Activated CD4-positive, alpha-beta memory T cell treated with anti-CD3 and anti-CD28 coated beads for 36 hours (primary cell): ENCODE data around the gene SLC48A1. TPM values are rescaled to one million over a fixed set of nuclear protein-coding genes. Genes with fewer than 3 reads are reported as not detected.
A peak's percentile ranks its signal among the peaks of the same experiment; 100 is the strongest.

Experiments
- CTCF ChIA-PET: fragments of 350-600 bp; sonication (Branson Sonifier 250); formaldehyde crosslinking; loops from one replicate; lab custom pipeline; 2021; ENCODE audit warnings: antibody characterized with exemption, inconsistent platforms; lab: Charles Lee
- POLR2A ChIA-PET: fragments of 350-600 bp; sonication (Branson Sonifier 250); formaldehyde crosslinking; loops from one replicate; lab custom pipeline; 2021; ENCODE audit warnings: antibody characterized with exemption; lab: Charles Lee
- DNase-seq: peaks from one replicate; pipeline ENCODE4 v3.0.0-alpha.2; 2020
- H3K27ac Mint-ChIP-seq: one replicate; pipeline ENCODE4 v1.8.0; 2021; ENCODE audit warnings: mixed read lengths
- H3K27me3 Mint-ChIP-seq: one replicate; pipeline ENCODE4 v1.8.0; 2021; ENCODE audit warnings: mixed read lengths
- H3K36me3 Mint-ChIP-seq: one replicate; pipeline ENCODE4 v1.8.0; 2021; ENCODE audit warnings: mixed read lengths
- H3K4me1 Mint-ChIP-seq: one replicate; pipeline ENCODE4 v1.8.0; 2021; ENCODE audit warnings: low read depth, mixed read lengths
- H3K4me3 Mint-ChIP-seq: one replicate; pipeline ENCODE4 v1.8.0; 2021; ENCODE audit warnings: mild to moderate bottlenecking, mixed read lengths
- H3K9me3 Mint-ChIP-seq: one replicate; pipeline ENCODE4 v1.8.0; 2021; ENCODE audit warnings: mixed read lengths
- intact Hi-C: fragments of 100-400 bp; cut with micrococcal nuclease; formaldehyde crosslinking; loops from one replicate; pipeline ENCODE4 v1.15.1; 2023
- total RNA-seq, 2 experiments: library from RNA; stranded (reverse); gene quantifications; one replicate each; pipeline ENCODE4 v1.2.3, GENCODE V29; 2021

Gene SLC48A1
- total RNA-seq, 2 experiments from 2014 or later, result 13.7 to 16.2 TPM

GRCh38 chr12:47786662-47787280 lies 13.7 kb downstream of the SLC48A1 start:
- H3K36me3 Mint-ChIP-seq, result peaks cover 59% of the 10 kb centered on the region
- CTCF ChIA-PET, result interaction anchor here (0.9 to 3.5 kb wide), 6 partner anchors 8 to 52 kb away, joined by 3 to 26 read pairs (median 5); partner anchors contain the start of gene SLC48A1
- H3K4me3 Mint-ChIP-seq, result no peak overlapping the region
- no peaks in the 10 kb centered on the region for H3K9me3 Mint-ChIP-seq
- intact Hi-C loops, result no loop called here
- DNase-seq, result no peak
- POLR2A ChIA-PET, result interaction anchor here (1.3 kb wide), 1 partner anchor 21 kb away, joined by 8 read pairs; no protein-coding TSS in a partner anchor
- H3K27ac Mint-ChIP-seq, result peak overlapping the region; percentile 80
- H3K4me1 Mint-ChIP-seq, result peaks cover 32% of the 10 kb centered on the region
- no peaks in the 10 kb centered on the region for H3K27me3 Mint-ChIP-seq

GRCh38 chr12:47787596-47788319 lies 14.7 kb downstream of the SLC48A1 start:
- Mint-ChIP-seq H3K36me3 (peaks cover 67% of the 10 kb centered on the region), H3K4me1 (peaks cover 32% of the 10 kb centered on the region), H3K4me3 (no peak overlapping the region), H3K9me3 (no peaks in the 10 kb centered on the region), H3K27me3 (no peaks in the 10 kb centered on the region), H3K27ac (peak overlapping the region; percentile 80)
- CTCF ChIA-PET, result interaction anchor here (0.9 to 3.7 kb wide), 6 partner anchors 9 to 51 kb away, joined by 3 to 26 read pairs (median 11); no protein-coding TSS in a partner anchor
- POLR2A ChIA-PET, result interaction anchor here (0.8 to 1.9 kb wide), 3 partner anchors 10 to 20 kb away, joined by 3 to 4 read pairs (median 4); no protein-coding TSS in a partner anchor
- DNase-seq, result no peak
- intact Hi-C loops, result no loop called here

GRCh38 chr12:47789141-47789540 lies 16.1 kb downstream of the SLC48A1 start:
- Mint-ChIP-seq H3K9me3 (no peaks in the 10 kb centered on the region), H3K4me1 (peaks cover 32% of the 10 kb centered on the region), H3K4me3 (no peak overlapping the region), H3K27ac (peak overlapping the region; percentile 45), H3K36me3 (peaks cover 77% of the 10 kb centered on the region), H3K27me3 (no peaks in the 10 kb centered on the region)
- CTCF ChIA-PET, result interaction anchor here (1.1 to 6.1 kb wide), 6 partner anchors 9 to 49 kb away, joined by 4 to 28 read pairs (median 9); partner anchors contain the start of gene SLC48A1
- no peak for DNase-seq
- intact Hi-C loops, result no loop called here
- POLR2A ChIA-PET, result interaction anchor here (1.9 kb wide), 1 partner anchor 10 kb away, joined by 4 read pairs; no protein-coding TSS in a partner anchor

DNA sequence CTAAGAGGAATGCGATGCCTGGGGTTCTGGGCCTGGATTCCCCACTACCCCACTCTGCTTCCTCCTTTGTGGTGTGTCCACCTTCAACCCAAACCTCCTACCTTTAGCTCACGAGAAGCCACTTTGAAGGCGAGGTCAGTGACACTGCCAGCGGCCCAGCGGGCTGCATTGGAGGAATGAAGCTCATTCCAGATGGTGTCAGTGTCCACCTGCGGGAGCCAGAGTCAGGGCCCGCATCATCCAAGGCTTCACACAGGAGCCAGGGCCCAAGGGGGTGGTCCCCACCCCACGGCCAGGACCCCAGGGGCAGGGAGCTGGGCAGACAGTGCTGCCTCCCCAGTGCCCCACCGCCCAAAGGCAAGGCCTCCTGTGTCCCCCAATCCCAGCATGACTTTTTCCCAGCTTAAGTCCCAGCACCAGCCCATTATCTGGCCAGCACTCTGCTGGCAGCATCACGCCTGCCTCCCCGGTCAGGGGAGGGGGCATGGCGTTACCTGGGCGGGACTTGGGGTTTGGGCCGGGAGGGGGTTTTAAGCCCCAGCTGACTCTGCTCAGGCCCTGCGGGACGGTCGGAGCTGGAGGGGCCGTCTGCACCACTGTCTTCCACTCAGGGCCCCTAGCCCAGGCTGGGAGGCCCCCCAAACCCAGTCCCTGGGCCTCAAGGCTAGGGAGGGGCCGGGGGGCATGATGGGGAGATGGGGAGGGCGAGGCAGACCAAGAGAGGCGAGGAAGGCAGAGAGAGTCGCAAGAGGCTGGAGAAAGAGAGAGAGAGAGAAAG lies 16.9 kb downstream of the SLC48A1 start:
- no peak for DNase-seq
- intact Hi-C loops, result no loop called here
- POLR2A ChIA-PET, result interaction anchor here (0.7 kb wide), 1 partner anchor 100 kb away, joined by 3 read pairs; no protein-coding TSS in a partner anchor

GRCh38 chr12:47790676-47791350 lies 17.8 kb downstream of the SLC48A1 start:
- Mint-ChIP-seq H3K27ac (no peak overlapping the region), H3K4me3 (no peak overlapping the region), H3K36me3 (peaks cover 70% of the 10 kb centered on the region), H3K4me1 (peaks cover 29% of the 10 kb centered on the region), H3K27me3 (no peaks in the 10 kb centered on the region), H3K9me3 (no peaks in the 10 kb centered on the region)
- intact Hi-C loops, result no loop called here
- ChIA-PET CTCF (interaction anchor here (1.0 to 6.1 kb wide), 7 partner anchors 11 to 48 kb away, joined by 4 to 28 read pairs (median 5); no protein-coding TSS in a partner anchor), POLR2A (no interaction called here)
- DNase-seq, result no peak

More for the DNA sequence above, 16.9 kb downstream of the SLC48A1 start:
- no peak overlapping the region for H3K4me3 Mint-ChIP-seq
- no peaks in the 10 kb centered on the region for H3K27me3 Mint-ChIP-seq
- peaks cover 73% of the 10 kb centered on the region for H3K36me3 Mint-ChIP-seq
- H3K9me3 Mint-ChIP-seq, result no peaks in the 10 kb centered on the region
- CTCF ChIA-PET, result interaction anchor here (0.6 to 6.1 kb wide), 5 partner anchors 10 to 48 kb away, joined by 3 to 28 read pairs (median 9); no protein-coding TSS in a partner anchor
- H3K4me1 Mint-ChIP-seq, result peaks cover 32% of the 10 kb centered on the region
- no peak overlapping the region for H3K27ac Mint-ChIP-seq

GRCh38 chr12:47791351-47791746 lies 18.3 kb downstream of the SLC48A1 start:
- ChIA-PET POLR2A (no interaction called here), CTCF (interaction anchor here (1.0 to 6.1 kb wide), 5 partner anchors 11 to 49 kb away, joined by 4 to 28 read pairs (median 4); no protein-coding TSS in a partner anchor)
- Mint-ChIP-seq H3K27ac (no peak overlapping the region), H3K36me3 (peaks cover 68% of the 10 kb centered on the region), H3K27me3 (no peaks in the 10 kb centered on the region), H3K9me3 (no peaks in the 10 kb centered on the region), H3K4me3 (no peak overlapping the region), H3K4me1 (peaks cover 24% of the 10 kb centered on the region)
- intact Hi-C loops, result no loop called here
- no peak for DNase-seq

DNA sequence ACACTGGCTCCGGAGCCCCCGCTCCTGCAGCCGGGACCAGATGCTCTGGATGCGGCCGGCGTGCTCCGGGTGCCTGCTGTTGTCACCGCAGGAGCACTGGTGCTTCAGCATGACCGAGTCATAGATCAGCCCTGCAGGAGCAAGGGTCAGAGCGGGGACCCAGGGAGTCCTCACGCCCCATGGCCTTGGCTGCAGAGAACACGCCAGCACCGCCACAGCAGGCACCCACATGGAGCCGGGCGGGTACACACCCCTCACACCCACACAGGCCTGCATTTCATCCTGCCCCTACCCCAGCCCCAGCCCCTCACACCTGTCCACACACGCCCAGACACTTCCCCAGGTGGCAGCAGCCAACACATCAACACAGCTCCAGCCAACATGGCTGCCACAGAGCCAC lies 18.8 kb downstream of the SLC48A1 start:
- Mint-ChIP-seq H3K4me1 (peaks cover 19% of the 10 kb centered on the region), H3K4me3 (no peak overlapping the region), H3K27me3 (no peaks in the 10 kb centered on the region), H3K36me3 (peaks cover 62% of the 10 kb centered on the region), H3K9me3 (no peaks in the 10 kb centered on the region), H3K27ac (peak overlapping the region; percentile 38)
- intact Hi-C loops, result no loop called here
- CTCF ChIA-PET, result interaction anchor here (1.6 to 6.1 kb wide), 4 partner anchors 12 to 49 kb away, joined by 4 to 28 read pairs (median 19); no protein-coding TSS in a partner anchor
- POLR2A ChIA-PET, result interaction anchor here (1.3 kb wide), 1 partner anchor 12 kb away, joined by 3 read pairs; no protein-coding TSS in a partner anchor
- no peak for DNase-seq

DNA sequence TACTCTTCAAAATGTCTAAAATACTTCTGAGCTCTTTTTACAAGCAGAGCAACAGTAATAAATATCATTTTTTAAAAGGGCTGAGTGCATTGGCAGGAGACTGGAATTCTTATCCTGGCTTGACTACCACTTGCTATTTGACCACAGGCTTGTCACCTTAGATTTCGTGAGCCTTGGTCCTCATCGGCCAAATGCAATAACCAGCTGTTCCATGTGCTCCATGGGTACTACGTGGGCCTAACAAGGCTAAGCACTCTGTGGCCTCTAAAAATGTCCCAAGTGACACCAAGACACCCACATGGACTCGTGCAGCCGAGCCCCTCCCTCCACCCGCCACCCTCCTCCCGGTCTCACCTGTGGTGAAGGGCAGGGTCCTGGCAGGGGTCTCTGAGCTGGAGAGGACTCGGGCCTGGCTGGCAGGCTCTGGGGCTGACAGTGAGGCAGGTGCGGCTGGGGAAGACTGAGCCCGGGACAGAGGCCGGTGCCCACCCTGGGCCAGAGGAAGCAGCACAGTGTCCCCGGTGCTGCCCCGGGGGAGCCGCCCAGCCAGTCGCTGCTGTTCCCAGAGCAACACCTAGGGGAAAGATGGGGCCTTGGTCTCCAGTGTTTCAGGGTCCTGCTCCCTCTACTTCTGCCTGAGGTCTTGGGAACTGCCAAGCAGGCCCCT lies 20.1 kb downstream of the SLC48A1 start:
- Mint-ChIP-seq H3K27ac (no peak overlapping the region), H3K4me3 (no peak overlapping the region), H3K9me3 (no peaks in the 10 kb centered on the region), H3K36me3 (peaks cover 58% of the 10 kb centered on the region), H3K4me1 (peaks cover 6% of the 10 kb centered on the region), H3K27me3 (no peaks in the 10 kb centered on the region)
- intact Hi-C loops, result no loop called here
- no peak for DNase-seq
- POLR2A ChIA-PET, result interaction anchor here (1.1 to 1.3 kb wide), 2 partner anchors 11 to 15 kb away, joined by 3 to 4 read pairs; no protein-coding TSS in a partner anchor
- CTCF ChIA-PET, result interaction anchor here (1.7 to 6.1 kb wide), 2 partner anchors 13 to 45 kb away, joined by 13 to 28 read pairs; no protein-coding TSS in a partner anchor

- intact Hi-C loops, result no loop called here
- no peak overlapping the region for H3K27ac Mint-ChIP-seq
- no peak overlapping the region for H3K4me3 Mint-ChIP-seq
- no peaks in the 10 kb centered on the region for H3K4me1 Mint-ChIP-seq
- POLR2A ChIA-PET, result interaction anchor here (1.2 to 1.9 kb wide), 2 partner anchors 10 to 14 kb away, joined by 3 to 5 read pairs; no protein-coding TSS in a partner anchor
- no peak for DNase-seq
- no peaks in the 10 kb centered on the region for H3K9me3 Mint-ChIP-seq
- CTCF ChIA-PET, result interaction anchor here (0.7 to 6.1 kb wide), 3 partner anchors 13 to 21 kb away, joined by 3 to 28 read pairs (median 3); no protein-coding TSS in a partner anchor
- no peaks in the 10 kb centered on the region for H3K27me3 Mint-ChIP-seq
- H3K36me3 Mint-ChIP-seq, result peaks cover 47% of the 10 kb centered on the region
These were observed 21.6 kb downstream of the SLC48A1 start for GRCh38 chr12:47794679-47795078.

GRCh38 chr12:47795121-47795813 lies 22.2 kb downstream of the SLC48A1 start:
- H3K27me3 Mint-ChIP-seq, result no peaks in the 10 kb centered on the region
- no peak overlapping the region for H3K4me3 Mint-ChIP-seq
- H3K4me1 Mint-ChIP-seq, result peaks cover 2% of the 10 kb centered on the region
- no peak overlapping the region for H3K27ac Mint-ChIP-seq
- ChIA-PET POLR2A (interaction anchor here (1.2 to 1.9 kb wide), 2 partner anchors 9 to 13 kb away, joined by 3 to 5 read pairs; no protein-coding TSS in a partner anchor), CTCF (interaction anchor here (0.6 to 28.1 kb wide), 4 partner anchors 13 to 122 kb away, joined by 3 to 795 read pairs (median 3); no protein-coding TSS in a partner anchor)
- no peaks in the 10 kb centered on the region for H3K9me3 Mint-ChIP-seq
- intact Hi-C loops, result no loop called here
- no peak for DNase-seq
- peaks cover 47% of the 10 kb centered on the region for H3K36me3 Mint-ChIP-seq
